ENCODE results near the gene FCER1A.
"Not testable (repeated sequence)": the region's sequence is repeated elsewhere in the genome, so short reads cannot be mapped to it uniquely, and the experiment has no call there.

Gene FCER1A

DNA sequence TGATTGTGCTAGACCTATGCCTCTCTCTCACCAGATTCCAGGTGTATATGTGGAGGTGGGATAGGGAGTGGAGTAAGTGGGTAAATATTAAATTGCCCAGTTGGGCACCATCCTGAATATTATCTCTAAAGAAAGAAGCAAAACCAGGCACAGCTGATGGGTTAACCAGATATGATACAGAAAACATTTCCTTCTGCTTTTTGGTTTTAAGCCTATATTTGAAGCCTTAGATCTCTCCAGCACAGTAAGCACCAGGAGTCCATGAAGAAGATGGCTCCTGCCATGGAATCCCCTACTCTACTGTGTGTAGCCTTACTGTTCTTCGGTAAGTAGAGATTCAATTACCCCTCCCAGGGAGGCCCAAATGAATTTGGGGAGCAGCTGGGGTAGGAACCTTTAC lies at the start of gene FCER1A:
Gene FCER1A (plus strand): TSS at position 242 of the 400 bp plus-strand sequence. CDS start 29 bp downstream, at position 271.
- DNase-seq (ENCODE audit: low read depth, low spot score), result no peak

DNA sequence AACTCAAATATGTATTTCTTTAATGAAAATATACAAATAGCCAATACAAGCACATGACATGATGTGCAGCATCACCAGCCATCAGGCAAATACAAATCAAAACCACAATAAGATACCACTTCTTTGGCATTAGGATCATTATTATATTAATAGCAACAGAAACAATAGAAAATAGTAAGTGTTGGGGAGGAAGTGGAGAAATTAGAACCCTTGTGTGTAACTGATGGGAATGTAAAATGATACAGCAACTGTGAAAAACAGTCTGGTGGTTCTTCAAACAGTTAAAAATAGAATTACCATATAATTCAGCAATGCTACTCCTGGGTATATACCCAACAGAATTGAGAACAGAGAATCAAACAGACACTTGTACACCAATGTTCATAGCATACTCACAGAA lies 40.8 kb upstream of the FCER1A start:
- no peak for DNase-seq (ENCODE audit: low read depth, low spot score)

DNA sequence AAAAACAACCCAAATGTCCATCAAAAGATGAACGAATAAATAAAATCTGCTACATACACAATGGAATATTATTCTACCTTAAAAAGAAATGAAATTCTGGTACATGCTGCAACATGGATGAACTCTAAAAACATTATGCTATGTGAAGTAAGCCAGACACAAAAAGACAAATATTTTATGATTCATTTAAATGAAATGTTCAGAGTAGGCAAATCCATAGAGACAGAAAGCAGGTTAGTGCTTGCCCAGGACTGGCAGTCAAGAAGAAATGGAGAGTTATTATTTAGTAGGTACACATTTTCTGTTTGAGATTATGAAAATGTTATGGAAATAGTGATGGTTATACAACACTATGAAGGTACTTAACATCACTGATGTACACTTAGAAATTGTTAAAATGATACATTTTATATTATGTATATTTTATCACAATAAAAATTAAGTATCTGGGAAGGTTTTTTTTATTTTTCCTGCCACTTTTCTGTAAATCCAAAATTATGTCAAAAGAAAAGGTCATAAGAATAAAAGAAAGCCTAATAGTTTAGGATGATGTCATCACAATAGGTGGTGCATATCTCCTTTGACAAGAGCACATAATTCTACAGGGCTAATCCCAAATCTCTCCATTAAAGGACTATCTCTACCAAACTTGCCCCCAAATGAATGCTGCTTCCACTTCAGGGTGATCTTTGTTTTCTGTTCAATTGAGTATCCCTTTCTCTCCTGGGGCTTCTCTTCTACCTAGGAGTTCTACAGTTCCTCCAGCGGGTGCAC lies 40.2 kb upstream of the FCER1A start:
- no peak for DNase-seq (ENCODE audit: low read depth, low spot score)

DNA sequence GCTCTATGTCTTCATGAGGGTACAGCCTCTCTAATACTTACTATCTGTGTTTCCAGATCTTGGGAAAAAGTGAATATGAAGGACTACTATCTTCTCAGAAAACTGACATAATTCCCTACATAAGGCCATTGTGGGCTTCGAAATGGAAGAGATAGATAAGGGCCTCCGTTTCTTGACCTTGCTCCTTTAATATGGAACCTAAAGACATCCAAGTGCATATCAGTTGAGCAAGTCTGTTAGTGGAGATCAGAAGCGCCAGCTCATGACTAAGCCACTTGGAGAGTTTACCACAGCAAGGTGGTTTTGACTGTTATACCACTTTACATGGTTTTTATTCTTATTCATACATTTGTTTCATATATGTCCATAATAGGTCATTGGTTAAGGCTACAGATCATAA lies 35.3 kb upstream of the FCER1A start:
- DNase-seq (ENCODE audit: low read depth, low spot score), result no peak

DNA sequence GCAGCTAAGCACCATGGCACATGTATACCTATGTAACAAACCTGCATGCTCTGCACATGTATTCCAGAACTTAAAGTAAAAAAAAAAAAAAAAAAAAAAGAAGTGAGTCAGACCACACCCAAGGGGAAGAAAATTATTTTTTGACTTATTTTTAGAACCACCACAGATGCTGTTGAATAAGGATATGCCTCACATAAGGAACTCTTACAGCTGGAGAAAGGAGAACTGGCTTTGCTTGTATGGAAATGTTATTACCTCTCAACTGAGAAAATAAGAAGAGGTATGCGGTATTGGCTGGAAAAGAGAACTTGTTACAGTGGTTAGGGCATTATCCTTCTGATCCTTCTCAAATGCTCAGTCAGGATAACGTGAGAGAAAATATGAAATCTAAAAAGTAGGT lies 27.5 kb upstream of the FCER1A start:
- DNase-seq (ENCODE audit: low read depth, low spot score), result no peak

DNA sequence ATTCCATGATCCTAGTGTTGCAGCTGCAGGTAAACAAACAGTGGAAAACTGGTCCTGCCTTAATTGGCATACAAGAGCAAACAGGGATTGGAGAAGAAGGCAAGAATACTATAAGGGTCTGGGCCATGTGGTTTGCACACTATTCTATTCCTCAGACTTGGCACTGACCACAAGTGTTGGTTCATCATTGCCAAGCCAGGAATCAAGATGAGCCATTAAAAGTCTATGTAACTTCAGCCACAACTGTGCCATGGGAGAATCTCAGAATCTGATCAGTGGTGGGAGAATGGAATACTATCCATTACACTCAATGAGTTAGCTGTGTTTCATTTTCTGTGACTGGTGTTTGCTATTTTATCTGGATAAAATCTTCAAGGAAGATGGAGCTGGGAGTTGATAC lies 26.2 kb upstream of the FCER1A start:
- DNase-seq (ENCODE audit: low read depth, low spot score), result no peak

DNA sequence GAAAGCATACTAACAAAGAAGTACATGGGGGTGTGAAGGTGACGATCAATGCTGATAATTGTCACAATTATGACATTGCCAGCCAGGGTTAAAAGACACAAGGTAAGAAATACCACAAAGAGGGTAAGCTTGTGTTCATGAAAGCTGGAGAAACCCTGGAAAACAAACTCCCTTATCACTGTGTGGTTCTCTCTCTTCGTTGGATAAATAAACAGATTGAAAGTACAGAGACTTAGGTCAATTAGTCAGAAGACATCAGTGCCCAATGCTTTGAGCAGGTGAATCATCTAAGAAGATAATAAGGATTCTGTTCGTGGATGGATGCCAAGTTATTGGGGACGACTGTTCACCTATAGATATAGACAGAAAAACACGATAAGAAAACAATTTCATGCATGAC lies 22.4 kb upstream of the FCER1A start:
- DNase-seq (ENCODE audit: low read depth, low spot score), result no peak

DNA sequence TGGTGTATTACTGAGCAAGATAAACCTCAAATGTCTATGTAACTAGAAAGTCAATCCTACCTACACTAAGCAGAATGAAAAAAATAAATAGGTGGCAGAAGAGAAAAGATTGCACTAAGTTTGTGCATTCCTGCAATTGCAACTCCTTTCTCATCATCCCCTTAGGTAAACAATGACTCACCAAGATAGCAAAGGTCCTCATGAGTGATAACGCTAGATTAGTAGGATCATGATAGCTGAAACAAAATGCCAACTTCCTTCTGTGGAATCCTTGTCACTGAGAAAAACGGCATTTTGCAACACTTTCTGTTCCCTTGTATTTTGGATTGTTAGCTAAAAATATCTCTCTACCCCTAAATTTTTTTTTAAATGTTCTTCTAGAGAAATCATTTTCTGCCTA lies 20.0 kb upstream of the FCER1A start:
- no peak for DNase-seq (ENCODE audit: low read depth, low spot score)

DNA sequence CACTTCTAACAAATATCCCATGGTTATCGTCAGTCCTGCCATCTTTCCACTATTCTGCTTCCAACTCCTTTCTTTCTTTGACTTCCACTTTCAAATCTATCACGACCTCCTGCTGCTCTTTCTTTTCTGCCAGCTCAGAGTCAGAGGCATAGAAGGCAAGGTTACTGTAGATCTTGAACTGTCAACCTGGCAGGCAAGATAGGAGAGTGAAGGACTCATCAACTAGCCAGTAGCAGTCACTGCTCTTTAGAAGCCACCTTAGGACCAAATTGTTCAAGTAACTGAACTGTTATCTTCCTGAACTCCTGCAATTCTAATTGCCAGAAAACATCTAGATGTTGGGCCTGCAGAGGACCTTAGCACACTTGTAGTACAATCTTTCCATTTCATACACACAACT lies 13.1 kb upstream of the FCER1A start:
- DNase-seq (ENCODE audit: low read depth, low spot score), result no peak

DNA sequence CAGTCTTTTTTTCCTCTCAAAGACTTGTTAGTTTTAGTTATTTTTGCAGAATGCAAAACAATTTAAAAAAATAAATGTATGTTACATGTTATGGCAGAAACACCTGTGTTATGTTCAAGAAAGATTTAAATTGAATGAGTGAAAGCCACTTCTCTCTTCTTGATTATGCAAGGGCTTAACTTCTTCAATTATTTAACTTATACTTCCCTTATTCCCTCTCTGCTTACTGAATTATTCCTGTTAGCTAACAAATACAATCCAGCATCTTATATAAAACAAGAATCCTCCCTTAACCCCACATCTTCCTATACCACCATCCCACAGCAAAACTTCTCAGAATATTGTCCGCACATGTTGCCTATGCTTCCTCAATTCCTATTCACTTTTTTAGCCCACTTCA lies 10.7 kb upstream of the FCER1A start:
- DNase-seq (ENCODE audit: low read depth, low spot score), result no peak

DNA sequence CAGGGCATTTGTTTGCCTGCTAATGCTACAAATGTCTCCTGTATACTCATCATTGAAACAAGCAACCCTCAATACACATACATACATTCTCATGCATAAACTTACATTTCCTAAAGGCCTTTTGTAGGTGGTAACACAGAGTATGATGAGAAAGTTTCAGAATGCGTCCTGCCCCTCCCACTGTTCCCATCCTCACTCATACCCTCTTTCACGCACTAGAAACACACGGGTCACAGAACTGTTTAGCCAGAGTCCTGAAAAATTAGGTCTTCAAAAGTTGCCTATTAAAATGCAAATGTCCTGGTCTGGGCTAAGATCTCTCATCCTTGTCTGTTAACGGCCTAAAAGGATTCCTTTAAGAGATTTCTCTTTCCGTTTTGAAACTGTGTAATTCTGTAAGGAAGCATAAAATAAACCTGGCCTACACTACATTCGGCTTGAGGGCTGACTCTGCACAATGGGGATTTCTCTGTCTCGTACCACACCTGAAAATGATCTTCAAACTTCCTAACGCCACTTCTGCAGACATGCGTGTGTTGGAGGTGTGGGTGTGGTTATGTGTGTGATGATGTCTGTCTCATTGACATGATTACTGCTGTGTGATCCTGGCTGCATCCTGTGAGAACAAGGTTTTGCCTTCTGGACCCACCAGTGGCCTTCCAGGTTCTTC lies 5.3 kb upstream of the FCER1A start:
- DNase-seq (ENCODE audit: low read depth, low spot score), result no peak

DNA sequence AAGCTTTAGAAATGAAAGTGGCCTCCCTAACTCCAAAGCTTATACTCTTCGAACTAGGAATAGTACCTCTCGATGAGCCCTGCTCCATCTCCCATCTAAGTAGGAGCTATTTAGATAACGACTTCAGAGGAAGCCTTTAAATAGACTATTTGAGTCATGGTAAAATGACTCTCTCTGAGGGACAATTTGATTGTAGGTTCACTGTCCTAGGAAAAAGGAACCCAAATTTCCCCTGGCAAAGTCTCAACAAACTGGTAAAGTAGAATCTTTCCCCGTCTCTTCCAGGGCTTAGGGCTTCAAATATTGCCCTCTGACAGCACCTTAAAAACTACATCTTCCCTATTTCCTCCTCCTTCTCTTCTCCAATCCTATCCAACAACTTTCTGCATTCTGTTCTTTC lies 2.0 kb upstream of the FCER1A start:
- no peak for DNase-seq (ENCODE audit: low read depth, low spot score)

DNA sequence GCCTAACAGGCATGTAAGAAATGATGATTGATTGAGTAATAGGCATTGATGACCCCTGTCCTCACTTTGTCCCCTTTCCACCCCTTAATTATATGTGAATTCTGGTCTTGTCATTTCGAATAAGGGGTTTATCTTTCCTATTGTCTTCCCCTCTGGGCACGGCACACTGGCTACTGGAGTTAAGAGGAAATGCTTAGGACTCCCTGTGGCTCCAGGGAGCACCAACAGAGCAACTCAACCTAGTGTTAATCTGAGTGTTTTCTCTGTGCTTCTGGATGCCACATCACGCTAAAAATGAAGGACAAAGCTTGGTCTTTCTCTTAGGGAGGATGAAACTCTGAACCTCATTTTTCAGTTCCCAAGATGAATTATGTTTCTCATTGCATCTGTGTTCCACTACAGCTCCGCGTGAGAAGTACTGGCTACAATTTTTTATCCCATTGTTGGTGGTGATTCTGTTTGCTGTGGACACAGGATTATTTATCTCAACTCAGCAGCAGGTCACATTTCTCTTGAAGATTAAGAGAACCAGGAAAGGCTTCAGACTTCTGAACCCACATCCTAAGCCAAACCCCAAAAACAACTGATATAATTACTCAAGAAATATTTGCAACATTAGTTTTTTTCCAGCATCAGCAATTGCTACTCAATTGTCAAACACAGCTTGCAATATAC lies 5.3 kb downstream of the FCER1A start:
- DNase-seq (ENCODE audit: low read depth, low spot score), result no peak

DNA sequence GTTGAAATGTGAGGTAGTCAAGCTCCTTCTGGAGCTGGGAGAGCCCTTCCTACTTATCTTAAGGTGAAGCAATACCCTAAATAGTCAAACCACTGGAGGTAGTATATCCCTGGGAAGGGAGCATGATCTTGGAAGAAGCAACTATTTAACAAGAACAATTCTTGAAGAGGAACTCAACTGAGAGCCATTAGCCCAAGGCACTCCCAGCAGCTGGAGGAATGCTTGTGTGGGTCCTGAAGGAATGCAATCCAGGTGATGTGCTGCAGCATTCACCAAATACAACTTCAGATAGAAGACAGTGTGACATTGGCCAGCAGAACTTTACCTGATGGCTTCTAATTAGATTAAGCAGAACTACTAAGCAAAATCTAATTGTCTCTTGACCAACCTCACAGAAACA lies 9.5 kb downstream of the FCER1A start:
- no peak for DNase-seq (ENCODE audit: low read depth, low spot score)

DNA sequence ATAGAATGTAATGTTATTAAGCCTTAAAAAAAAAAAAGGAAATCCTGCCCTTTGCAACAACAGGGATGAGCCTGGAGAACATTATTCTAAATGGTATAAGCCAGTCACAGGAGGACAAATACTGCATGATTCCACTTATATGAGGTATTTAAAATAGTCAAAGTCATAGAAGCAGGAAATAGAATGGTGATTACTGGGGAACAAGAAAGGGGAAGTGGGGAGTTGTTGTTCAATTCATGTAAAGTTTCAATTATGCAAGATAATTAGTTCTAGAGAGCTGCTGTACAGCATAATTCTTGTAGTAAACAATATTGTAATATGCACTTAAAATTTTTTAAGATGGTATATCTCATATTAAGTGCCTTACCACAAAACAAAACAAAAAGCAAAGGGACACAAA lies 13.2 kb downstream of the FCER1A start:
- DNase-seq (ENCODE audit: low read depth, low spot score), result no peak

DNA sequence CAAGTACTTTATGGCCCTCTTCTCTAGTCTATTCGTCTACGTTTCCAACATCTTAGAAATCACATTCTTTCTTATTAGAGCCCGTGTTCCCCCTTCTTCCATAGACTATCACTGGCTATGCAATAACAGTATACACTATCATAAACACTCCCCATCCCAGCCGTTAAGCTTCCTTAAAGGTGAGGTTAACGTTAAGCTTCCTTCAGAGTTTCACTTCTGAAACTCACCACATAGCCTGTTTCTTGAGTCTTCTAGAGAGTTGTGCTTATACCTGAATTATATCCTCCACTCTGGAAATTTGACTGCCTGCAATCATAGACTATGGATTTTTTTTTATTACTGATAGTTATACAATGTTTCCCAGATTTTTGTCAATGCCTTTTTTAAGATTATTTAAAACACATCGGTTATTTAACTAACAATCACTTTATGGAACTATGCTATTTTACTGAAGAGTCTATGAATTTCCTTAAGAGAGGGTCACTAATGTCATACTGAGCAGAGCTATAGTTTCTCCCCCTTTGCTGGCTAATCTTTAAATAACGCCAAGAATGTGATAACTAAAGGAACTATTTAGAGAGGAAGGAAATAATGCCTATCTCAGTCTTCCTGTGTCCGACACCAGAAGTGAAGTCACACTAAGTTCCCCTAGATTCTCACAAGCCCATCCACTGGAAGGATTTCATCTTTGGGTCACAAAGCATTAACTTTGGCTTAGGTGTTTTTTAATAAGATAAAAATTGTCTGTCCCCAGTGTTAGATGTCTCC lies 16.8 kb downstream of the FCER1A start:
- DNase-seq (ENCODE audit: low read depth, low spot score), result no peak

DNA sequence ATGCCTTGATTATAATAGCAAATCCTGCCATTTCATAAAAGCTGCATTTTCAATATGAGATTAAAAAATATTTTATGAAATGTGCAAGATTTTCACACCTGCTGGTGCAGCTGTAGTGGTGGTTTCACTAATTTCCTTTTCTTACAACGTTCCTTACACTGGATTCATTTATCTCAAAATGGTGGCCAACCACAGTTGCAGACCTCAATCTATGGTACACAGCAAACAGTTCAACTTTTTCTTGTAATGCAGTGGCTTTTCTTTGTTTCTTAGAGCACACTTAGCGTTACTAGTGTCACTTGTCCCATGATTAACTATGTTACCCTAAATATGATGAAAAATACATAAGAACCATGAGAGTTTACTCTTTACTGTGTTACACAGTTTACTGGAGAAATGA lies 32.7 kb downstream of the FCER1A start:
- DNase-seq (ENCODE audit: low read depth, low spot score), result no peak

DNA sequence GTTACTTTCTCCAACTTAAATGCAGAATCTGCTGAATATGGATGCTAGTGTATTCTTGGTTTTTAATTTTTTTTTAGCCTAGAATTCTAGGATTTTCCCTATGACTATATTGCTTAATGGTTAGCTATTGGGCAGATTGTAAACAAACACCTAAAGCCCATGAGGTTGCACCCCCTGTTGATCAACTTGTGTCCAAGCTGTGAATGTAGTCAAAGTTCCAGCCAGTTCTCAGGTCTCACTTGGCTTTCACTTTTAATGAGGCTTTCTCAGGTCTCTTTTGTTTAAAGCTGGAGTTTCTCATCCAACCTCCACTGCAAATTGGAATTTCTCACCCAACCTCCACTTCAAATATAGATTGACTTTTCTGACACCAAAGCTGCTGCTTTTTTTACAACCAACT lies 35.9 kb downstream of the FCER1A start:
- DNase-seq (ENCODE audit: low read depth, low spot score), result no peak

DNA sequence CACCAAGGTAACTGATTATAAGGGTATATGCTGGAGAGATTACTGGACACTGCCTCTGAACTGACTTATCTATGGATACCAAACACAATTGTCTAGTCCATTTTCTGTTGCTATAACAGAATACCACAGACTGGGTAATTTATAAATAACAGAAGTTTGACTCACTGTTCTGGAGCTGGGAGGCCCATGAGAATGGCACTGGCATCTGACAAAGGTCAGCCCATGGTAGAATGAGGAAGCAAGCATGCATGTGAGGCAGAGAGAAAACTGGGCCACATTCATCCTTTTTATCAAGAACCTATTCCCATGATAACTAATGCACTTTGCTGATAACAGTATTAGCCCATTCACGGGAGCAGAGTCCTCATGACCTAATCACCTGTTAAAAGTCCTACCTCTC lies 37.4 kb downstream of the FCER1A start:
- no peak for DNase-seq (ENCODE audit: low read depth, low spot score)

DNA sequence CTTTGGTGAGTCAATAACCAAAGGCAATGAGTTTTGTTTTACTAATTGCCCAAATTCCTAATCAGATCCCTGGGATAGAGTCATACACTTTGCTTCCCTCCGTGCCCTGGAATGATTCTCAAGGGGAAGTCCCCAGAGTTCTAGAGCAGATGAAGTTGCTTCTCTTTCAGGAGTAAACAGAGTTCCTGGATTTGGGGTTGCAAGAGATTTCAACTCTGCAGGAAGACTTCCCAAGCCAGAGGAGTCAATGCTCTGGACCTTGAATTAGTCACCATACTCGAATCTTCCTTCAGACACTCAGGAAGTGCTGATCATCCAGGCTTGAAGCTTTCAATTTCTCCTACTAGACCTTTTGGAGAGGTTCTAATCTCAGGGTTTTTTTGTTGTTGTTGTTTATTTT lies 39.6 kb downstream of the FCER1A start:
- no peak for DNase-seq (ENCODE audit: low read depth, low spot score)

DNA sequence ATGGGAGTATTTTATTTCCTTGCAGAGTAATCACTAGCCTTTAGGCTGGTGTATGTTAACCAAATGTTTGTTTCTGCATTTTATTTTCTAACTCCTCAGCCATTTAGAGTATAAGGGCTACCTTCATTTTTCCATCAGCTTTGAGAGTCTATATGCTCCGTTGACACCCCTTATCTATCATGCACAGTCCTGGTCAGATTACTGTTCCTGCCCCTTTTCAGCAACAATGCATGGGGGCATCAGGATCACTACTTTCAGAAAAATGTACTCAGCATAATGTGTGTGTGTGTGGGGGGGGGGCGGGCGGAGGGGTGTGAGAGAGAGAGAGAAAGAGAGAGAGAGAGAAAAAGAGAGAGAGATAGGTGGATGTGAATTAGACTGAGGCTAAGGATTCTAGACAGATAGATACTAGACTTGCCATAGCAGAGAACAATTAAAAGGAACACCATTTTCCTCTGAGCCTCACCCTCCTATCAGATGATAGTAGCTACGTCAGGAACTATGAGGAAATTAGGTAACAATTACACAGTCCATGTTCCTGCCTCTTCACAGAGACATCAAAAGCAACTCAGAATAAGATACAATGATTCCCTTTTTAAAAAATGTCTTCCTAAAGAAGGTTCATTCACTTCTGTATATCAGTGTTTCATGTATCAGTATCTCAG lies 40.8 kb downstream of the FCER1A start:
- no peak for DNase-seq (ENCODE audit: low read depth, low spot score)

DNA sequence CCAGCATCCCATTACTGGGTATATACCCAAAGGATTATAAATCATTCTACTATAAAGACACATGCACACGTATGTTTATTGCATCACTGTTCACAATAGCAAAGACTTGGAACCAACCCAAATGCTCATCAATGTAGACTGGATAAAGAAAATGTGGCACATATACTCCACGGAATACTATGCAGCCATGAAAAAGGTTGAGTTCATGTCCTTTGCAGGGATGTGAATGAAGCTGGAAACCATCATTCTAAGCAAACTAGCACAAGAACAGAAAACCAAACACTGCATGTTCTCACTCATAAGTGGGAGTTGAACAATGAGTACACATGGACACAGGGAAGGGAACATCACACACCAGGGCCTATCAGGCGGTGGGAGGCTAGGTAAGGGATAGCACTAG lies 47.2 kb downstream of the FCER1A start:
- not testable (repeated sequence) for DNase-seq (ENCODE audit: low read depth, low spot score)
